Chondrocyte (in vitro differentiated cells): ENCODE results near the gene SAV1. TPM values are rescaled to one million over a fixed set of nuclear protein-coding genes. Genes with fewer than 3 reads are reported as not detected.

Source experiments
- DNase-seq: peaks from one replicate; pipeline ENCODE4 v3.0.0; 2021; ENCODE audit warnings: mixed read lengths, low spot score
- H3K27ac Mint-ChIP-seq: one replicate; pipeline ENCODE4 v1.8.0; 2021; ENCODE audit warnings: mild to moderate bottlenecking, moderate library complexity, mixed read lengths; ENCODE audit not compliant: unreplicated experiment
- H3K27me3 Mint-ChIP-seq: 2 replicates; pipeline ENCODE4 v1.8.0; 2021; ENCODE audit warnings: low read depth, mixed read lengths
- H3K36me3 Mint-ChIP-seq: 2 replicates; pipeline ENCODE4 v1.8.0; 2021; ENCODE audit warnings: low read depth, mixed read lengths
- H3K4me1 Mint-ChIP-seq: 2 replicates; pipeline ENCODE4 v1.8.0; 2021; ENCODE audit warnings: low read depth, mild to moderate bottlenecking, mixed read lengths
- H3K4me3 Mint-ChIP-seq: one replicate; pipeline ENCODE4 v1.8.0; 2021; ENCODE audit warnings: mild to moderate bottlenecking, moderate library complexity, mixed read lengths; ENCODE audit not compliant: unreplicated experiment
- H3K9me3 Mint-ChIP-seq: 2 replicates; pipeline ENCODE4 v1.8.0; 2021; ENCODE audit warnings: low read depth, mixed read lengths
- total RNA-seq: library from RNA; stranded (reverse); gene quantifications from 3 replicates; pipeline ENCODE4 v1.2.1, GENCODE V29; 2021
- TF ChIP-seq, protein P1 (sequence below): fragments of 200-600 bp; sonication (generic); IDR thresholded peaks from 2 replicates; pipeline ENCODE4 v1.5.0; 2021; ENCODE audit warnings: antibody characterized with exemption, mild to moderate bottlenecking, moderate library complexity

SAV1 gene
- total RNA-seq, 1 donor from 2014 or later = 25.1 TPM

DNA sequence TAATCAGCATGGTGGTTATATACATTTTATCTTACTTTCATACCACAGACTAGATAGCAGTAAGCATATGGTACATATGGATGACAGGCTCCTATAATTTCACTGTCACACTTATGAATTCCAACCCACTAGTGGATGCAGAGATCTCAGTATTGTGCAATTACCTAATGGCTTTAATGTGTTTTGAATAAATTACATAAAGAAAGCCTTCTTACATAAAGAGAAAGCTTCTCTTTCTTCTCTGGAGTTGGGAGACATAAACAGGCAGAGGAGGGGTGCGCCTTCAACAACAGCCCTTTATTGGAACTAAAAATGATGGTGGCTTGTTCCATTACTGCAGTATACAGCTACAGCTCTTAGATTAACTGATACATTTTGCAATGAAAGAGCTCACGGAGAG is 52.6 kb downstream of the SAV1 start:
- Mint-ChIP-seq H3K36me3 (peaks cover 11% of the 10 kb centered on the region), H3K27ac (no peak overlapping the region), H3K4me1 (peaks cover 9% of the 10 kb centered on the region), H3K27me3 (no peaks in the 10 kb centered on the region), H3K4me3 (no peak overlapping the region), H3K9me3 (no peaks in the 10 kb centered on the region)
- DNase-seq = no peak
- TF ChIP-seq, protein P1, sequence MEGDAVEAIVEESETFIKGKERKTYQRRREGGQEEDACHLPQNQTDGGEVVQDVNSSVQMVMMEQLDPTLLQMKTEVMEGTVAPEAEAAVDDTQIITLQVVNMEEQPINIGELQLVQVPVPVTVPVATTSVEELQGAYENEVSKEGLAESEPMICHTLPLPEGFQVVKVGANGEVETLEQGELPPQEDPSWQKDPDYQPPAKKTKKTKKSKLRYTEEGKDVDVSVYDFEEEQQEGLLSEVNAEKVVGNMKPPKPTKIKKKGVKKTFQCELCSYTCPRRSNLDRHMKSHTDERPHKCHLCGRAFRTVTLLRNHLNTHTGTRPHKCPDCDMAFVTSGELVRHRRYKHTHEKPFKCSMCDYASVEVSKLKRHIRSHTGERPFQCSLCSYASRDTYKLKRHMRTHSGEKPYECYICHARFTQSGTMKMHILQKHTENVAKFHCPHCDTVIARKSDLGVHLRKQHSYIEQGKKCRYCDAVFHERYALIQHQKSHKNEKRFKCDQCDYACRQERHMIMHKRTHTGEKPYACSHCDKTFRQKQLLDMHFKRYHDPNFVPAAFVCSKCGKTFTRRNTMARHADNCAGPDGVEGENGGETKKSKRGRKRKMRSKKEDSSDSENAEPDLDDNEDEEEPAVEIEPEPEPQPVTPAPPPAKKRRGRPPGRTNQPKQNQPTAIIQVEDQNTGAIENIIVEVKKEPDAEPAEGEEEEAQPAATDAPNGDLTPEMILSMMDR = no peak

DNA sequence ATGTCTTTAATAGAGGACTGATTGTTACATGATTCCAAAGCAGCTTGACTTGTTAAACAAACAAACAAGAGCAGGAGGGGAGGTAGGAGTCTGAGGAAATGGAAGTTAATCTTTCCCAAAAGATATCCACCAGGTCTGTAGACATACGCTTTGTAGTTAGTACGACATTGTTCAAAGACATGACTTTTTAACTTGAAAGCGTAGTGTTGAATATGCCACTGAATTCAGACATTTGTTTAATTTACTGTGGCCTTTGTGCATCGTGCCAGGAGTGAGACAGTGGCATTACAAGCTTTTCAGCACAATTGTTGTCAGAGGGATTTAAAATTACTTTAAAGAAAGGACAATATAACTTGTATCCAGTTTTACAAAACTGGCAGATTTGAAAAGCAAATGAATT is 53.0 kb downstream of the SAV1 start:
- Mint-ChIP-seq H3K4me1 (peaks cover 4% of the 10 kb centered on the region), H3K9me3 (no peaks in the 10 kb centered on the region), H3K4me3 (no peak overlapping the region), H3K36me3 (peaks cover 11% of the 10 kb centered on the region), H3K27ac (no peak overlapping the region), H3K27me3 (no peaks in the 10 kb centered on the region)
- no peak for DNase-seq
- TF ChIP-seq, protein P1 = no peak

DNA sequence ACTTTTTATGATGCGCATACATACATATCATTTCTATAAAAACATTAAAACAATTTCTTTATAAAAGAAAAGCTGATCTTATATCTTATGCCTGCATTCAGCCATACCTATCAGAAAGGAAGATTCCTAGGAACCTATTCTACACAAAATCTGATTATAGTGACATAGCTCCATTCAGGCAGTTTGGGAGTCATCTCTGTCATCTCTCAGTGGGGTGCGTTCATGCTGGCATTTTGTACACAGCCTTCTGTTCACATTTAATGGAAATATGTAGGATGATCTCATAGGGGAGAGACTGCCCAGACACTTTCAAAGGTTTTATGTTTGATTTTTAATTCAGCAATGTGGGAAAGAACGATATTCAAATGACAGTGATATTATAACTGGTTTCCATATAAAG is 55.3 kb downstream of the SAV1 start:
- Mint-ChIP-seq H3K4me3 (no peak overlapping the region), H3K36me3 (peaks cover 15% of the 10 kb centered on the region)
- TF ChIP-seq, protein P1 = no peak

DNA sequence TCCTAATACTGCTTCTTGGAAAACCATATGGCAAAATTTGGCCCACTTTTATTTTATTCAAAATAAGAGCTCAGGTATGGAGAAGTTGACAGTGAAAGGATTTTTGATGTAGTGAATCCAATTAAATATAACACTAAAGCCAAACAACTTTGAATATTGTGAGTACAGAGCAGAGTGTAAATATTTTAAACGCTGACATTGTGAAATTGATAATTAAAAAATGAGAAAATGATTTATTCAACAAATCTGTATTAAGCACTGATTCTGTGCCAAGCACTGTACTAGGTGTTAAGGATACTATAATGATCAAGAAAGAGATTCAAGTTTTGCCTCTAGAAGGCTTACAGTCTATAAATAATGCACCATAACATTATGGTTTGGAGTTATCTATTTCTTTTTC is 57.6 kb downstream of the SAV1 start:
- no peak overlapping the region for H3K27ac Mint-ChIP-seq

More for the DNA sequence above, 55.3 kb downstream of the SAV1 start:
- Mint-ChIP-seq H3K4me1 (no peaks in the 10 kb centered on the region), H3K9me3 (no peaks in the 10 kb centered on the region), H3K27ac (no peak overlapping the region), H3K27me3 (no peaks in the 10 kb centered on the region)
- DNase-seq = no peak

DNA sequence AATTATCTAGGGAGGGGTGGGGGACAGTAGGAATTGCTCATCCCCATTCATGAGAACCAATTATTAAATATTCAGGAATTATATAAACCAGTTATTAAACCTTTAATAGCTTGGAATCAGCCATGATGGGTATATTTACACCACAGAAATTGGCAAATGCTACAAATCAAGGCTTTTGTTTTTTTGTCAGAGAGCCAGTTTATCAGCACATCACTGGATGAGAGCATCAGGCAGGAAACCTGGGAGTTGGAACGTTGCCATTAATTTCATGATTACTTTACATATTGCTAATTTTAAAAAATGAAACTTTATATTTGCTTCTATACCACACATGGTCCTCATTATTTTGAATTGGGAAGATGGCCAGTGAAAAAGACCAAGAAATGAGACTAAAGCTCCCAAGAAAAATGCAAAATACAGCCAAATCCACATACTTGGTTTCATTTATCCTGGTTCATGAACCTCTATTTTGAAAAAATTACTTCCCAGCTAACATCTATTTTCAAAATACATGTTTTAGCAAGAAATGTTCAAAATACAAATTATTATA is 59.7 kb downstream of the SAV1 start:
- Mint-ChIP-seq H3K4me3 (no peak overlapping the region), H3K4me1 (peaks cover 10% of the 10 kb centered on the region), H3K27ac (no peak overlapping the region), H3K27me3 (no peaks in the 10 kb centered on the region), H3K9me3 (no peaks in the 10 kb centered on the region), H3K36me3 (peaks cover 9% of the 10 kb centered on the region)
- TF ChIP-seq, protein P1 = no peak
- DNase-seq = no peak

More for the DNA sequence above, 57.6 kb downstream of the SAV1 start:
- H3K4me3 Mint-ChIP-seq = no peak overlapping the region
- no peak for DNase-seq
- H3K27me3 Mint-ChIP-seq = no peaks in the 10 kb centered on the region
- H3K9me3 Mint-ChIP-seq = no peaks in the 10 kb centered on the region
- TF ChIP-seq, protein P1 = no peak
- H3K36me3 Mint-ChIP-seq = peaks cover 13% of the 10 kb centered on the region
- H3K4me1 Mint-ChIP-seq = peaks cover 10% of the 10 kb centered on the region
